ENCODE measurements around the gene TNS1. TPM values are rescaled to one million over a fixed set of nuclear protein-coding genes. Genes with fewer than 3 reads are reported as not detected.

The TNS1 gene
- total RNA-seq, 1 donor from 2014 or later, result 54.5 TPM

GRCh38 chr2:217790681-217791392 lies 212.0 kb downstream of the TNS1 start:
- Histone ChIP-seq H3K27me3 (ENCODE audit: control insufficient read depth, insufficient read depth, low read length) (no peaks in the 10 kb centered on the region), H3K36me3 (ENCODE audit: control insufficient read depth, insufficient read depth, low read length) (no peaks in the 10 kb centered on the region), H3K4me3 (ENCODE audit: low read depth, low read length) (no peak overlapping the region)
- no peak for DNase-seq (ENCODE audit: low read depth)
- no peak for TF ChIP-seq CTCF (IDR thresholded peaks at IDR 0.05; ENCODE audit: insufficient read depth, low read length, poor library complexity, severe bottlenecking)

- TF ChIP-seq CTCF (IDR thresholded peaks at IDR 0.05; ENCODE audit: insufficient read depth, low read length, poor library complexity, severe bottlenecking), result no peak
- H3K27me3 ChIP-seq (ENCODE audit: control insufficient read depth, insufficient read depth, low read length), result no peaks in the 10 kb centered on the region
- no peak for DNase-seq (ENCODE audit: low read depth)
Measured at GRCh38 chr2:217790195-217790594, 212.6 kb downstream of the TNS1 start.

GRCh38 chr2:217789736-217790181 lies 213.0 kb downstream of the TNS1 start:
- Histone ChIP-seq H3K4me3 (ENCODE audit: low read depth, low read length) (no peak overlapping the region), H3K36me3 (ENCODE audit: control insufficient read depth, insufficient read depth, low read length) (no peaks in the 10 kb centered on the region), H3K27me3 (ENCODE audit: control insufficient read depth, insufficient read depth, low read length) (no peaks in the 10 kb centered on the region)
- no peak for DNase-seq (ENCODE audit: low read depth)
- TF ChIP-seq CTCF (IDR thresholded peaks at IDR 0.05; ENCODE audit: insufficient read depth, low read length, poor library complexity, severe bottlenecking), result no peak

More at GRCh38 chr2:217790195-217790594, 212.6 kb downstream of the TNS1 start:
- H3K4me3 ChIP-seq (ENCODE audit: low read depth, low read length), result no peak overlapping the region
- H3K36me3 ChIP-seq (ENCODE audit: control insufficient read depth, insufficient read depth, low read length), result no peaks in the 10 kb centered on the region

- DNase-seq (ENCODE audit: low read depth), result no peak
- no peak overlapping the region for H3K4me3 ChIP-seq (ENCODE audit: low read depth, low read length)
- H3K36me3 ChIP-seq (ENCODE audit: control insufficient read depth, insufficient read depth, low read length), result no peaks in the 10 kb centered on the region
- TF ChIP-seq CTCF (IDR thresholded peaks at IDR 0.05; ENCODE audit: insufficient read depth, low read length, poor library complexity, severe bottlenecking), result peak; percentile 99
- H3K27me3 ChIP-seq (ENCODE audit: control insufficient read depth, insufficient read depth, low read length), result no peaks in the 10 kb centered on the region
Measured at GRCh38 chr2:217789003-217789735, 213.6 kb downstream of the TNS1 start.

GRCh38 chr2:217788669-217789002 lies 214.2 kb downstream of the TNS1 start:
- no peak for TF ChIP-seq CTCF (IDR thresholded peaks at IDR 0.05; ENCODE audit: insufficient read depth, low read length, poor library complexity, severe bottlenecking)
- Histone ChIP-seq H3K27me3 (ENCODE audit: control insufficient read depth, insufficient read depth, low read length) (no peaks in the 10 kb centered on the region), H3K4me3 (ENCODE audit: low read depth, low read length) (no peak overlapping the region), H3K36me3 (ENCODE audit: control insufficient read depth, insufficient read depth, low read length) (no peaks in the 10 kb centered on the region)
- no peak for DNase-seq (ENCODE audit: low read depth)

Data from kidney epithelial cell (primary cell).